HepG2 (cell line): ENCODE data around the gene PHF23. TPM values are rescaled to one million over a fixed set of nuclear protein-coding genes. Genes with fewer than 3 reads are reported as not detected.
A peak's percentile ranks its signal among the peaks of the same experiment; 100 is the strongest.

Experiments
- AHR ChIP-seq: IDR thresholded peaks from 2 replicates; pipeline ENCODE4 v1.6.1; 2018; ENCODE audit warnings: missing genetic modification reagents, missing compliant biosample characterization
- CREB1 ChIP-seq, 2 experiments: fragments of 450-650 bp in 1 of 2; IDR thresholded peaks; 2 replicates each; pipeline ENCODE4 v1.6.1; 2016 to 2017; ENCODE audit warnings: control low read depth in 1 of 2, mild to moderate bottlenecking in 1 of 2, missing compliant biosample characterization in 1 of 2, missing genetic modification characterization in 1 of 2
- ELF3 ChIP-seq: IDR thresholded peaks from 2 replicates; pipeline ENCODE4 v1.6.1; 2016; ENCODE audit warnings: missing genetic modification reagents, missing compliant biosample characterization
- GPN1 ChIP-seq: sonication (generic); formaldehyde crosslinking; IDR thresholded peaks from 2 replicates; pipeline ENCODE4 v1.5.1; 2020; ENCODE audit warnings: missing genetic modification reagents, borderline replicate concordance
- KAT2B ChIP-seq: fragments of 150-350 bp; IDR thresholded peaks from 2 replicates; pipeline ENCODE4 v1.6.1; 2014; ENCODE audit warnings: low read depth, low read length, borderline replicate concordance
- MATR3 ChIP-seq: sonication (generic); formaldehyde crosslinking; IDR thresholded peaks from 2 replicates; pipeline ENCODE4 v1.4.0; 2020; ENCODE audit warnings: missing genetic modification reagents
- MED8 ChIP-seq: sonication (generic); formaldehyde crosslinking; IDR thresholded peaks from 2 replicates; pipeline ENCODE4 v1.8.1; 2023; ENCODE audit warnings: mild to moderate bottlenecking, missing genetic modification reagents; ENCODE audit not compliant: insufficient replicate concordance
- MXI1 ChIP-seq: IDR thresholded peaks from 3 replicates; pipeline ENCODE4 v1.6.1; 2012; ENCODE audit warnings: low read depth, low read length, inconsistent platforms, borderline replicate concordance
- PAXIP1 ChIP-seq: sonication (generic); formaldehyde crosslinking; conservative IDR thresholded peaks from 2 replicates; pipeline ENCODE4 v1.4.0; 2020; ENCODE audit warnings: mild to moderate bottlenecking, missing genetic modification reagents, moderate library complexity
- SNAPC5 ChIP-seq: sonication (generic); formaldehyde crosslinking; IDR thresholded peaks from 2 replicates; pipeline ENCODE4 v1.8.1; 2023; ENCODE audit warnings: mild to moderate bottlenecking, missing genetic modification reagents, borderline replicate concordance
- ZBTB7B ChIP-seq: sonication (generic); formaldehyde crosslinking; IDR thresholded peaks from 2 replicates; pipeline ENCODE4 v1.4.0; 2020; ENCODE audit warnings: missing genetic modification reagents
- ZKSCAN1 ChIP-seq: fragments of 150-350 bp; IDR thresholded peaks from 2 replicates; pipeline ENCODE4 v1.6.1; 2014; ENCODE audit warnings: low read length
- ZNF335 ChIP-seq: sonication (generic); formaldehyde crosslinking; IDR thresholded peaks from 2 replicates; pipeline ENCODE4 v1.4.0; 2020; ENCODE audit warnings: missing genetic modification reagents
- ZNF337 ChIP-seq: sonication (generic); formaldehyde crosslinking; IDR thresholded peaks from 2 replicates; pipeline ENCODE4 v1.5.1; 2020; ENCODE audit warnings: missing genetic modification reagents, low read depth, mild to moderate bottlenecking, borderline replicate concordance
- ZNF33A ChIP-seq: sonication (generic); formaldehyde crosslinking; IDR thresholded peaks from 2 replicates; pipeline ENCODE4 v1.5.1; 2020; ENCODE audit warnings: missing genetic modification reagents, mild to moderate bottlenecking, moderate library complexity, borderline replicate concordance
- ZNF776 ChIP-seq: sonication (generic); formaldehyde crosslinking; IDR thresholded peaks from 2 replicates; pipeline ENCODE4 v1.4.0; 2020; ENCODE audit warnings: mild to moderate bottlenecking, missing genetic modification reagents
- polyA plus RNA-seq, 8 experiments: library from polyadenylated mRNA; depleted of rRNA in 3 of 8; stranded (reverse) in 7 of 8; unstranded in 1 of 8; fragments of >200 nt; fragmentation: Illumina TruSeq in 4 of 8; extraction: Trizol in 4 of 8; gene quantifications; 2 replicates each; pipeline versions ENCODE4 v1.2.1 to v1.2.3, GENCODE V29; 2011 to 2016; ENCODE audit warnings: low read depth in 4 of 8, missing spikeins in 1 of 8, mixed read lengths in 1 of 8; ENCODE audit not compliant: insufficient read depth in 1 of 8
- total RNA-seq, 5 experiments: library from RNA; depleted of rRNA; stranded (reverse); fragments of >200 nt; fragmentation: Illumina TruSeq; extraction: Trizol; gene quantifications; 2 replicates each; pipeline ENCODE4 v1.2.3, GENCODE V29; 2016; ENCODE audit warnings: low read depth in 1 of 5
- TF ChIP-seq, protein P1 (sequence below): sonication (generic); formaldehyde crosslinking; IDR thresholded peaks from 2 replicates; pipeline ENCODE4 v1.5.0; 2020; ENCODE audit warnings: missing genetic modification reagents
- TF ChIP-seq, protein P2 (sequence below): sonication (generic); formaldehyde crosslinking; IDR thresholded peaks from 2 replicates; pipeline ENCODE4 v1.9.0; 2021; ENCODE audit warnings: mild to moderate bottlenecking, missing genetic modification reagents

The PHF23 gene
- total and polyA plus RNA-seq, 2 of the 13 experiments (the other 11 are each of a cell fraction or from before 2014, with no cell fraction given), result 27.6 to 33.2 TPM

- TF ChIP-seq PAXIP1 (CRISPR knock-in tag) (no peak; the same call in 1 of the 2 replicates), ZKSCAN1 (no peak), ELF3 (CRISPR knock-in tag) (peak; percentile 66; the same call in 1 of the 2 replicates), GPN1 (CRISPR knock-in tag) (no peak; the same call in 1 of the 2 replicates), AHR (CRISPR knock-in tag) (peak; percentile 56; the same call in 1 of the 2 replicates), MED8 (CRISPR knock-in tag) (no peak), SNAPC5 (CRISPR knock-in tag) (no peak), MXI1 (no peak; the same call in 2 of the 3 replicates), KAT2B (no peak), ZNF776 (CRISPR knock-in tag) (no peak), ZNF33A (CRISPR knock-in tag) (no peak), ZNF337 (CRISPR knock-in tag) (peak; percentile 93), ZBTB7B (peak; percentile 70), CREB1 (IDR thresholded peaks at IDR 0.05) (peak; percentile 57; the same call in 1 of the 2 replicates), CREB1 (CRISPR knock-in tag; IDR thresholded peaks at IDR 0.05) (no peak), ZNF335 (no peak; the same call in 1 of the 2 replicates), MATR3 (no peak)
- TF ChIP-seq, protein P1, sequence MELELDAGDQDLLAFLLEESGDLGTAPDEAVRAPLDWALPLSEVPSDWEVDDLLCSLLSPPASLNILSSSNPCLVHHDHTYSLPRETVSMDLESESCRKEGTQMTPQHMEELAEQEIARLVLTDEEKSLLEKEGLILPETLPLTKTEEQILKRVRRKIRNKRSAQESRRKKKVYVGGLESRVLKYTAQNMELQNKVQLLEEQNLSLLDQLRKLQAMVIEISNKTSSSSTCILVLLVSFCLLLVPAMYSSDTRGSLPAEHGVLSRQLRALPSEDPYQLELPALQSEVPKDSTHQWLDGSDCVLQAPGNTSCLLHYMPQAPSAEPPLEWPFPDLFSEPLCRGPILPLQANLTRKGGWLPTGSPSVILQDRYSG, result 0 out of 2 replicates have a peak, but pooled peaks have one; percentile 57
- TF ChIP-seq, protein P2, sequence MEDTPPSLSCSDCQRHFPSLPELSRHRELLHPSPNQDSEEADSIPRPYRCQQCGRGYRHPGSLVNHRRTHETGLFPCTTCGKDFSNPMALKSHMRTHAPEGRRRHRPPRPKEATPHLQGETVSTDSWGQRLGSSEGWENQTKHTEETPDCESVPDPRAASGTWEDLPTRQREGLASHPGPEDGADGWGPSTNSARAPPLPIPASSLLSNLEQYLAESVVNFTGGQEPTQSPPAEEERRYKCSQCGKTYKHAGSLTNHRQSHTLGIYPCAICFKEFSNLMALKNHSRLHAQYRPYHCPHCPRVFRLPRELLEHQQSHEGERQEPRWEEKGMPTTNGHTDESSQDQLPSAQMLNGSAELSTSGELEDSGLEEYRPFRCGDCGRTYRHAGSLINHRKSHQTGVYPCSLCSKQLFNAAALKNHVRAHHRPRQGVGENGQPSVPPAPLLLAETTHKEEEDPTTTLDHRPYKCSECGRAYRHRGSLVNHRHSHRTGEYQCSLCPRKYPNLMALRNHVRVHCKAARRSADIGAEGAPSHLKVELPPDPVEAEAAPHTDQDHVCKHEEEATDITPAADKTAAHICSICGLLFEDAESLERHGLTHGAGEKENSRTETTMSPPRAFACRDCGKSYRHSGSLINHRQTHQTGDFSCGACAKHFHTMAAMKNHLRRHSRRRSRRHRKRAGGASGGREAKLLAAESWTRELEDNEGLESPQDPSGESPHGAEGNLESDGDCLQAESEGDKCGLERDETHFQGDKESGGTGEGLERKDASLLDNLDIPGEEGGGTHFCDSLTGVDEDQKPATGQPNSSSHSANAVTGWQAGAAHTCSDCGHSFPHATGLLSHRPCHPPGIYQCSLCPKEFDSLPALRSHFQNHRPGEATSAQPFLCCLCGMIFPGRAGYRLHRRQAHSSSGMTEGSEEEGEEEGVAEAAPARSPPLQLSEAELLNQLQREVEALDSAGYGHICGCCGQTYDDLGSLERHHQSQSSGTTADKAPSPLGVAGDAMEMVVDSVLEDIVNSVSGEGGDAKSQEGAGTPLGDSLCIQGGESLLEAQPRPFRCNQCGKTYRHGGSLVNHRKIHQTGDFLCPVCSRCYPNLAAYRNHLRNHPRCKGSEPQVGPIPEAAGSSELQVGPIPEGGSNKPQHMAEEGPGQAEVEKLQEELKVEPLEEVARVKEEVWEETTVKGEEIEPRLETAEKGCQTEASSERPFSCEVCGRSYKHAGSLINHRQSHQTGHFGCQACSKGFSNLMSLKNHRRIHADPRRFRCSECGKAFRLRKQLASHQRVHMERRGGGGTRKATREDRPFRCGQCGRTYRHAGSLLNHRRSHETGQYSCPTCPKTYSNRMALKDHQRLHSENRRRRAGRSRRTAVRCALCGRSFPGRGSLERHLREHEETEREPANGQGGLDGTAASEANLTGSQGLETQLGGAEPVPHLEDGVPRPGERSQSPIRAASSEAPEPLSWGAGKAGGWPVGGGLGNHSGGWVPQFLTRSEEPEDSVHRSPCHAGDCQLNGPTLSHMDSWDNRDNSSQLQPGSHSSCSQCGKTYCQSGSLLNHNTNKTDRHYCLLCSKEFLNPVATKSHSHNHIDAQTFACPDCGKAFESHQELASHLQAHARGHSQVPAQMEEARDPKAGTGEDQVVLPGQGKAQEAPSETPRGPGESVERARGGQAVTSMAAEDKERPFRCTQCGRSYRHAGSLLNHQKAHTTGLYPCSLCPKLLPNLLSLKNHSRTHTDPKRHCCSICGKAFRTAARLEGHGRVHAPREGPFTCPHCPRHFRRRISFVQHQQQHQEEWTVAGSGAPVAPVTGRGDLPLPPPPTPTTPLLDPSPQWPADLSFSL (CRISPR knock-in tag), result no peak
Measured at GRCh38 chr17:7234083-7234951, 4.9 kb downstream of the PHF23 start, which contains the start of gene DVL2 (continued).
